ENCODE results near the gene CBX5. TPM values are rescaled to one million over a fixed set of nuclear protein-coding genes. Genes with fewer than 3 reads are reported as not detected.

The CBX5 gene
- total and polyA plus RNA-seq, 9 of the 15 experiments (the other 6 are each of a cell fraction or from before 2014, with no cell fraction given): 32.6 to 102 (median 59.2) TPM

- TF ChIP-seq MGA (IDR thresholded peaks at IDR 0.05) (no peak), ZFP91 (CRISPR knock-in tag; IDR thresholded peaks at IDR 0.05) (no peak), TFAM (CRISPR knock-in tag; conservative IDR thresholded peaks at IDR 0.05) (no peak), ATF4 (CRISPR knock-in tag; IDR thresholded peaks at IDR 0.05) (no peak), ZNF324 (CRISPR knock-in tag; IDR thresholded peaks at IDR 0.05) (no peak), FOXK2 (conservative IDR thresholded peaks at IDR 0.05 in 1 of 2, IDR thresholded peaks at IDR 0.05 in 1 of 2; ENCODE audit: low read depth in 2 of 2) (peak in 1 of 2 experiments; percentile 25; a peak in 1 of 4 replicates), BHLHE40 (IDR thresholded peaks at IDR 0.05; ENCODE audit: low read length) (no peak), EZH2 (IDR thresholded peaks at IDR 0.05; ENCODE audit: borderline replicate concordance, low read depth, low read length) (no peak), RBFOX2 (IDR thresholded peaks at IDR 0.05; ENCODE audit: low read depth, low read length) (peak; percentile 42; the same call in 1 of the 2 replicates), HNRNPLL (IDR thresholded peaks at IDR 0.05; ENCODE audit: low read depth, low read length, poor library complexity, severe bottlenecking) (no peak), TAF7 (tag; IDR thresholded peaks at IDR 0.05) (no peak), THAP7 (CRISPR knock-in tag; IDR thresholded peaks at IDR 0.05) (no peak)
Measured at GRCh38 chr12:54296393-54297099, 16.6 kb upstream of the CBX5 start (continued).
